Lower leg skin (tissue), 3 donors: ENCODE results near the gene SPAG7.

ENCODE experiments used
- CTCF ChIP-seq, 3 donors: fragments of 450-650 bp; IDR thresholded peaks; one replicate each; pipeline ENCODE4 v1.5.1; 2016; ENCODE audit warnings: antibody characterized with exemption in 3 of 3, mild to moderate bottlenecking in 3 of 3, moderate library complexity in 2 of 3
- POLR2A ChIP-seq, 2 donors: fragments of 450-650 bp; IDR thresholded peaks; one replicate each; pipeline ENCODE4 v1.6.1; 2016 to 2017; ENCODE audit warnings: antibody characterized with exemption in 2 of 2, mild to moderate bottlenecking in 1 of 2, moderate library complexity in 1 of 2

DNA sequence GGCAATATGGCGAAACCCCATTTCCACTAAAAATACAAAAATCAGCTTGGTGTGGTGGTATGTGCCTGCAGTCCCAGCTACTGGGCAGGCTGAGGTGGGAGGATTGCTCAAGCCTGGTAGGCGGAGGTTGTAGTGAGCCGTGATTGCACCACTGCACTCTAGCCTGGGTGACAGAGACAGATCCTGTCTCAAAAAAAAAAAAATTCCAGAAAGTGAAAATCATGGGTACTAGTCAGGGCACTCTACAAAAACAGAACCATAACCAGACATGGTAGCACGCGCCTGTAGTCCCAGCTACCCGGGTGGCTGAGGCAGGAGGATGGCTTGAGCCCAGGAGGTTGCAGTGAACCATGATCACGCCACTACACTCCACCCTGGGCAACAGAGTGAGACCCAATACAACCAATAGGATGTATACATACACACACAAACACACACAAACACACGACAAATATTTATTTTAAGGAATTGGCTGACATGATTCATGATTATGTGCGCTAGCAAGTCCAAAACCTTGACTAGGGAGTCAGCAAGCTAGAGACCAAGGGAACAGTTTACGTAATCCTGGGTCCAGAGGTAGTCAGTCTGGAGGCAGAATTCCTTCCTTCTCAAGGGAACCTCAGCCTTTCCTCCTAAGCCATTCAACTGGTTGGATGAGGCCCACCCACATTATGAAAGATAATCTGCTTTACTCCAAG lies 47.1 kb downstream of the SPAG7 start:
- TF ChIP-seq CTCF (IDR thresholded peaks at IDR 0.05) (no peak), POLR2A (IDR thresholded peaks at IDR 0.05) (no peak)
